K562 (cell line): ENCODE data around the gene RABGAP1L. TPM values are rescaled to one million over a fixed set of nuclear protein-coding genes. Genes with fewer than 3 reads are reported as not detected.

Experiments used
- ATAC-seq: fragments of 200-7000 bp; cut with Tn5 transposase; 3 replicates; pipeline ENCODE4 v1.9.1; 2020; ENCODE audit warnings: moderate library complexity
- Bru-seq: library from RNA; stranded (reverse); fragments of 400-500 nt; gene quantifications from one replicate; lab custom pipeline; 2021; lab: Mats Ljungman, UMichigan
- BruChase-seq, 2 experiments: library from RNA; stranded (reverse); fragments of 400-500 nt; gene quantifications; one replicate each; lab custom pipeline; 2021; lab: Mats Ljungman, UMichigan
- BruUV-seq: library from RNA; stranded (reverse); fragments of 400-500 nt; replicated peaks from 2 replicates; lab custom pipeline; 2021; lab: Mats Ljungman, UMichigan
- CTCF ChIA-PET: fragments of 300-600 bp; formaldehyde crosslinking; extraction: SDS; loops from one replicate; lab custom pipeline; 2021; ENCODE audit warnings: low intra/inter-chr PET ratio; lab: Yijun Ruan, JAX
- POLR2A ChIA-PET: fragments of 300-600, 350-650 bp; sonication (Branson Sonifier 250); formaldehyde crosslinking; extraction: SDS; loops from one replicate; lab custom pipeline; 2021; ENCODE audit warnings: antibody characterized with exemption, inconsistent platforms; lab: Yijun Ruan, JAX
- DNase-seq, 4 experiments: peaks; one replicate each; pipeline versions ENCODE4 v3.0.0 to v3.0.0-alpha.2; 2011 to 2018; ENCODE audit warnings: low spot score in 3 of 4, mixed read lengths in 3 of 4; ENCODE audit errors: extremely low read depth in 1 of 4
- FAIRE-seq: peaks from 2 replicates; lab custom pipeline; 2011; peaks lifted over from hg19 to GRCh38; lab: Jason Lieb, UNC
- H2AFZ ChIP-seq: 2 replicates; pipeline ENCODE4 v1.6.0; 2011; ENCODE audit warnings: low read depth, low read length, control low read depth, inconsistent platforms
- H3K27ac ChIP-seq: fragments of 200-600 bp; 3 replicates; pipeline ENCODE4 v1.8.0; 2011; ENCODE audit warnings: low read depth, mild to moderate bottlenecking, control low read depth, inconsistent platforms, low read length, moderate library complexity, mixed read lengths; ENCODE audit errors: extremely low read depth
- H3K27me3 ChIP-seq, 2 experiments: fragments of 300-600 bp in 1 of 2; 2 replicates in 1 of 2; 3 replicates in 1 of 2; pipeline versions ENCODE4 v1.6.0 to v1.8.0; 2011; ENCODE audit warnings: inconsistent platforms in 2 of 2, low read length in 2 of 2, mild to moderate bottlenecking in 1 of 2, mixed read lengths in 1 of 2, moderate library complexity in 1 of 2; ENCODE audit not compliant: control insufficient read depth in 2 of 2, insufficient read depth in 2 of 2
- H3K36me3 ChIP-seq: fragments of 300-600 bp; 3 replicates; pipeline ENCODE4 v1.8.0; 2011; ENCODE audit warnings: mild to moderate bottlenecking, low read length, inconsistent platforms; ENCODE audit not compliant: control insufficient read depth, insufficient read depth
- H3K4me1 ChIP-seq, 2 experiments: fragments of 200-600 bp in 1 of 2; replicated peaks in 1 of 2; 2 replicates in 1 of 2; 3 replicates in 1 of 2; pipeline versions ENCODE4 v1.5.1 to v1.8.0; 2011; ENCODE audit warnings: inconsistent platforms in 2 of 2, low read length in 2 of 2, mild to moderate bottlenecking in 1 of 2, mixed read lengths in 1 of 2, moderate library complexity in 1 of 2; ENCODE audit not compliant: control insufficient read depth in 2 of 2, insufficient read depth in 2 of 2
- H3K4me2 ChIP-seq: 2 replicates; pipeline ENCODE4 v1.6.1; 2011; ENCODE audit warnings: low read length, control low read depth, inconsistent platforms, mixed read lengths; ENCODE audit not compliant: insufficient read depth
- H3K4me3 ChIP-seq: fragments of 200-600 bp; sonication (generic), shearing (Covaris generic); 2 replicates; pipeline ENCODE4 v1.5.1; 2016; ENCODE audit warnings: control low read depth, inconsistent platforms
- H3K79me2 ChIP-seq: fragments of 200-600 bp; 3 replicates; pipeline ENCODE4 v1.8.0; 2011; ENCODE audit warnings: low read length, inconsistent platforms; ENCODE audit not compliant: control insufficient read depth, insufficient read depth
- H3K9ac ChIP-seq, 2 experiments: 2 replicates each; pipeline versions ENCODE4 v1.6.0 to v1.6.1; 2011; ENCODE audit warnings: low read depth in 2 of 2, low read length in 2 of 2, control low read depth in 1 of 2, inconsistent platforms in 1 of 2, mild to moderate bottlenecking in 1 of 2, mixed read lengths in 1 of 2; ENCODE audit not compliant: insufficient read depth in 1 of 2
- H3K9me1 ChIP-seq: one replicate; pipeline ENCODE4 v1.6.0; 2011; ENCODE audit warnings: inconsistent platforms, mild to moderate bottlenecking, low read length, moderate library complexity; ENCODE audit not compliant: control insufficient read depth, insufficient read depth
- H3K9me3 ChIP-seq: replicated peaks from 2 replicates; pipeline ENCODE4 v1.5.1; 2011; ENCODE audit warnings: low read depth, low read length, inconsistent platforms; ENCODE audit not compliant: control insufficient read depth, insufficient read depth
- H4K20me1 ChIP-seq: replicated peaks from 2 replicates; pipeline ENCODE4 v1.6.1; 2011; ENCODE audit warnings: low read length, inconsistent platforms, mixed read lengths; ENCODE audit not compliant: control insufficient read depth, insufficient read depth
- ZNF12 ChIP-seq: sonication (generic); formaldehyde crosslinking; IDR thresholded peaks from 2 replicates; pipeline ENCODE4 v1.4.0; 2020; ENCODE audit warnings: mild to moderate bottlenecking, missing genetic modification reagents
- WGBS: fragments of 100-300 bp; shearing (Covaris generic); methylation state at CpG from one replicate; pipeline ENCODE4 v1.1.6; 2016; ENCODE audit warnings: low coverage, mixed read lengths; ENCODE audit not compliant: insufficient coverage; ENCODE audit errors: missing lambda C conversion rate; 5-methylcytosine and 5-hydroxymethylcytosine counted together
- in situ Hi-C: fragments of 300-500 bp; cut with MboI; formaldehyde crosslinking; loops from 4 replicates; pipeline ENCODE4 v1.15.0; 2018; ENCODE audit warnings: inconsistent platforms, mixed read lengths
- intact Hi-C: fragments of 100-400 bp; cut with micrococcal nuclease; formaldehyde crosslinking; loops from 2 replicates; pipeline ENCODE4 v1.14.2; 2022
- long read RNA-seq, 3 experiments: library from polyadenylated mRNA in 2 of 3; library from RNA in 1 of 3; unstranded in 2 of 3; stranded (forward) in 1 of 3; transcript quantifications; one replicate each; pipeline ENCODE4 v2.0.0, GENCODE V29; 2019 to 2022
- polyA minus RNA-seq, 3 experiments: library from RNA; depleted of rRNA, polyadenylated mRNA; stranded (reverse); fragments of >200 nt; gene quantifications; 2 replicates each; pipeline ENCODE4 v1.2.3, GENCODE V29; 2011
- polyA plus RNA-seq, 8 experiments: library from polyadenylated mRNA; depleted of rRNA in 4 of 8; stranded (reverse) in 5 of 8; unstranded in 3 of 8; fragments of >200 nt; fragmentation: Nextera tagmentation in 2 of 8; fragmentation: Illumina TruSeq in 1 of 8; extraction: Ambion mirVana in 2 of 8; extraction: Trizol in 1 of 8; gene quantifications; 2 replicates each; pipeline versions ENCODE4 v1.2.1 to v1.2.3, GENCODE V29; 2011 to 2014; ENCODE audit warnings: inconsistent platforms in 1 of 8, missing spikeins in 1 of 8
- total RNA-seq, 7 experiments: library from RNA; depleted of rRNA in 6 of 7; stranded (reverse); fragments of >200 nt in 6 of 7; fragmentation: Illumina TruSeq in 2 of 7; extraction: Trizol in 2 of 7; gene quantifications; 2 replicates each; pipeline versions ENCODE4 v1.2.1 to v1.2.3, GENCODE V29; 2011 to 2021; ENCODE audit warnings: low replicate concordance in 1 of 7
- TF ChIP-seq, protein P1 (sequence below): fragments of 250-450 bp; sonication (Bioruptor Pico); IDR thresholded peaks from 2 replicates; pipeline ENCODE4 v1.4.0; 2020
- TF ChIP-seq, protein P2 (sequence below): fragments of 450-650 bp; formaldehyde crosslinking; IDR thresholded peaks from 2 replicates; pipeline ENCODE4 v1.4.0; 2020; ENCODE audit warnings: mild to moderate bottlenecking, mixed read lengths
- TF ChIP-seq, protein P3 (sequence below), 2 experiments: fragments of 450-650 bp; IDR thresholded peaks; 2 replicates each; pipeline ENCODE4 v1.6.1; 2018; ENCODE audit warnings: mild to moderate bottlenecking in 2 of 2, low read depth in 1 of 2; ENCODE audit not compliant: partially characterized antibody in 2 of 2

The RABGAP1L gene
- total RNA-seq (2011; cell fraction: chromatin; rRNA removed; ENCODE audit: low replicate concordance): 89.1 and 291 TPM in 2 replicates
- 36.2 and 52.6 TPM in 2 replicates for total RNA-seq (2011; cell fraction: nucleolus; rRNA removed)
- total RNA-seq (2011; cell fraction: nucleoplasm; rRNA removed): 84.4 and 92.0 TPM in 2 replicates
- total RNA-seq (2014; rRNA removed) (26.5 and 27.8 TPM in 2 replicates), total RNA-seq (2014; rRNA removed; fragmentation: Illumina TruSeq; extraction: Trizol) (44.9 and 49.7 TPM in 2 replicates), total RNA-seq (2015; rRNA removed; fragmentation: Illumina TruSeq; extraction: Trizol) (39.1 and 40.9 TPM in 2 replicates), total RNA-seq (2021) (29.9 and 32.2 TPM in 2 replicates), polyA plus RNA-seq (2011; rRNA removed) (23.8 and 26.7 TPM in 2 replicates), polyA plus RNA-seq (2014; fragmentation: Illumina TruSeq; extraction: Trizol) (21.6 and 25.6 TPM in 2 replicates), polyA plus RNA-seq (2014; fragmentation: Nextera tagmentation; extraction: Ambion mirVana) (10 to 100 TPM; 16.5 to 19.0 TPM), polyA plus RNA-seq (2014; rRNA removed) (18.7 and 24.1 TPM in 2 replicates), polyA minus RNA-seq (2011; rRNA and poly(A)+ RNA removed) (106 and 144 TPM in 2 replicates), Bru-seq, nascent RNA (percentile 75 among the genes with signal in this experiment), BruChase-seq, experiment 1, labeled RNA remaining after a 2-hour chase (percentile 78 among the genes with signal in this experiment), BruChase-seq, experiment 2, labeled RNA remaining after a 6-hour chase (percentile 72 among the genes with signal in this experiment)
- 9.7 and 12.2 TPM in 2 replicates for polyA plus RNA-seq (2011; cell fraction: cytosol; rRNA removed)
- polyA plus RNA-seq (2011; cell fraction: nucleus; rRNA removed): 22.1 and 29.9 TPM in 2 replicates
- polyA plus RNA-seq (2012): 20.8 and 24.8 TPM in 2 replicates
- 15.3 and 20.0 TPM in 2 replicates for polyA minus RNA-seq (2011; cell fraction: cytosol; rRNA and poly(A)+ RNA removed)
- polyA minus RNA-seq (2011; cell fraction: nucleus; rRNA and poly(A)+ RNA removed): 85.5 and 157 TPM in 2 replicates
- long read RNA-seq, experiment 1, full-length matches to known transcripts: 3 of 39 reads
- long read RNA-seq, experiment 1, partial matches to known transcripts: 3 of 39 reads
- long read RNA-seq, experiment 1, other reads (novel, unspliced or antisense): 33 of 39 reads
- long read RNA-seq, experiment 2, partial matches to known transcripts: 4 of 12 reads
- long read RNA-seq, experiment 2, other reads (novel, unspliced or antisense): 8 of 12 reads
- long read RNA-seq, experiment 3, full-length matches to known transcripts: 2 of 12 reads
- long read RNA-seq, experiment 3, partial matches to known transcripts: 3 of 12 reads
- long read RNA-seq, experiment 3, other reads (novel, unspliced or antisense): 7 of 12 reads

DNA sequence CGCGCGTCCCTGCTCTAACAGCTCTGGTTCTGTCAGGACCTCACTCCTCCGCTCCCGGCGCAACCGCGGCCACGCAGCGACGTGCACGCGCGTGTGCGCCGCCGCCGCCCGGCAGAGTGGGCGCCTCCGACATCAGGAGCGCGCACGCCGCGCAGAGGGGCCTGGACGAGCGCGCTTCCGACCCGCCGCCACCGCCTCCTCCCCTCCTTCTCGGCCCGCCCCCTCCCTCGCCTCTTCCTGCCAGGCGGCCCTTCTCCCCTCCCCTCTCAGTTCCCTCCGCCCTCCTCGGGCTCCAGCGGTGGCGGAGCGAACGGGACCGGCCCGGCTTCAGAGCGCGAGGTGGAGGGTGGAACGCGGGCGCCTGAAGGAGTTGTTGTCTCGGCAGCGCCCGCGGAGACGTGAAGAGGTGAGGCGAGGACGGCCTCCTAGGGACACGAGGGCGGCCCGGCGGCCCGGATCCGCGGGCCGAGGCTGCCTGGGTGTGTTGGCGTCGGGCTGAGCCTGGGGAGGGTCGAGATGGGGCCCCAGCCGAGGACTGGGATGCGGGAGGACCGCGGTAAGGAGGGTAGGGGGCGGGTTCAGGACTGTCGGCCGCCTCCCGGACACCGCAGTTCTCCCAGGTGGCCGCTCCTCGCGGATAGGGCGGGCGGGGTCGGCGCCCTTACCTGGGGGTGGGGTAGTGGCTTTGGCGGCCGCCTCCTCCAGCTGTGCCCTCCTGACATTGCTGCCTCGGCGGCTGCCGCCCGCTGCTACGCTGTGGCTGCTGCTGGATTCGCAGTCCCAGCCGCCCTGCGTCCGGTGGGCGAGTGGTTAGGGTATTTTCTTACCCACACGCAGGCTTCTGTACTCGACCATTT, at the start of gene RABGAP1L:
TSS of gene RABGAP1L (plus strand) at position 269 of the 857 bp plus-strand sequence.
- in situ Hi-C loops: no loop called here
- CTCF ChIA-PET: no interaction called here
- Histone ChIP-seq H2AFZ (peak within 1 kb of the TSS; percentile 99), H3K27ac (peak within 1 kb of the TSS; percentile 92), H3K9me3 (no peaks in the 10 kb centered on the region), H3K79me2 (peaks cover 48% of the 10 kb centered on the region), H3K4me3 (peak within 1 kb of the TSS; percentile 78), H3K4me1 (peaks cover 26 to 50% of the 10 kb centered on the region in 2 experiments), H3K4me2 (peak within 1 kb of the TSS; percentile 95), H3K27me3 (no peaks in the 10 kb centered on the region), H3K9ac (peak within 1 kb of the TSS; percentile 81 to 97), H4K20me1 (no peaks in the 10 kb centered on the region; the same call in 1 of the 2 replicates), H3K9me1 (no peaks in the 10 kb centered on the region), H3K36me3 (0 out of 3 replicates have a peak, but pooled peaks cover 2% of the 10 kb centered on the region)
- DNase-seq (peak; percentile 97 to 99 (median 98)), FAIRE-seq (peak; percentile 74), ATAC-seq (peak; percentile 91)
- intact Hi-C loops: loop anchor here (1.0 to 5.0 kb wide), 6 partner anchors 17 to 291 kb away; partner anchors contain the start of genes RC3H1 and ZBTB37
- POLR2A ChIA-PET: interaction anchor here (0.6 to 2.4 kb wide), 11 partner anchors 9 to 1624 kb away, joined by 3 to 8 read pairs (median 4); no protein-coding TSS in a partner anchor
- BruUV-seq: no TSS peak
- under 1% methylated on average over 87 of the region's 98 CpGs for WGBS
- TF ChIP-seq, protein P1, sequence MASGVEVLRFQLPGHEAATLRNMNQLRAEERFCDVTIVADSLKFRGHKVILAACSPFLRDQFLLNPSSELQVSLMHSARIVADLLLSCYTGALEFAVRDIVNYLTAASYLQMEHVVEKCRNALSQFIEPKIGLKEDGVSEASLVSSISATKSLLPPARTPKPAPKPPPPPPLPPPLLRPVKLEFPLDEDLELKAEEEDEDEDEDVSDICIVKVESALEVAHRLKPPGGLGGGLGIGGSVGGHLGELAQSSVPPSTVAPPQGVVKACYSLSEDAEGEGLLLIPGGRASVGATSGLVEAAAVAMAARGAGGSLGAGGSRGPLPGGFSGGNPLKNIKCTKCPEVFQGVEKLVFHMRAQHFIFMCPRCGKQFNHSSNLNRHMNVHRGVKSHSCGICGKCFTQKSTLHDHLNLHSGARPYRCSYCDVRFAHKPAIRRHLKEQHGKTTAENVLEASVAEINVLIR (CRISPR knock-in tag): no peak
- TF ChIP-seq ZNF12: peak; percentile 4; the same call in 1 of the 2 replicates
- TF ChIP-seq, protein P2, sequence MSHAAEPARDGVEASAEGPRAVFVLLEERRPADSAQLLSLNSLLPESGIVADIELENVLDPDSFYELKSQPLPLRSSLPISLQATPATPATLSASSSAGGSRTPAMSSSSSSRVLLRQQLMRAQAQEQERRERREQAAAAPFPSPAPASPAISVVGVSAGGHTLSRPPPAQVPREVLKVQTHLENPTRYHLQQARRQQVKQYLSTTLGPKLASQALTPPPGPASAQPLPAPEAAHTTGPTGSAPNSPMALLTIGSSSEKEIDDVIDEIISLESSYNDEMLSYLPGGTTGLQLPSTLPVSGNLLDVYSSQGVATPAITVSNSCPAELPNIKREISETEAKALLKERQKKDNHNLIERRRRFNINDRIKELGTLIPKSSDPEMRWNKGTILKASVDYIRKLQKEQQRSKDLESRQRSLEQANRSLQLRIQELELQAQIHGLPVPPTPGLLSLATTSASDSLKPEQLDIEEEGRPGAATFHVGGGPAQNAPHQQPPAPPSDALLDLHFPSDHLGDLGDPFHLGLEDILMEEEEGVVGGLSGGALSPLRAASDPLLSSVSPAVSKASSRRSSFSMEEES (CRISPR knock-in tag): no peak
- TF ChIP-seq, protein P3, sequence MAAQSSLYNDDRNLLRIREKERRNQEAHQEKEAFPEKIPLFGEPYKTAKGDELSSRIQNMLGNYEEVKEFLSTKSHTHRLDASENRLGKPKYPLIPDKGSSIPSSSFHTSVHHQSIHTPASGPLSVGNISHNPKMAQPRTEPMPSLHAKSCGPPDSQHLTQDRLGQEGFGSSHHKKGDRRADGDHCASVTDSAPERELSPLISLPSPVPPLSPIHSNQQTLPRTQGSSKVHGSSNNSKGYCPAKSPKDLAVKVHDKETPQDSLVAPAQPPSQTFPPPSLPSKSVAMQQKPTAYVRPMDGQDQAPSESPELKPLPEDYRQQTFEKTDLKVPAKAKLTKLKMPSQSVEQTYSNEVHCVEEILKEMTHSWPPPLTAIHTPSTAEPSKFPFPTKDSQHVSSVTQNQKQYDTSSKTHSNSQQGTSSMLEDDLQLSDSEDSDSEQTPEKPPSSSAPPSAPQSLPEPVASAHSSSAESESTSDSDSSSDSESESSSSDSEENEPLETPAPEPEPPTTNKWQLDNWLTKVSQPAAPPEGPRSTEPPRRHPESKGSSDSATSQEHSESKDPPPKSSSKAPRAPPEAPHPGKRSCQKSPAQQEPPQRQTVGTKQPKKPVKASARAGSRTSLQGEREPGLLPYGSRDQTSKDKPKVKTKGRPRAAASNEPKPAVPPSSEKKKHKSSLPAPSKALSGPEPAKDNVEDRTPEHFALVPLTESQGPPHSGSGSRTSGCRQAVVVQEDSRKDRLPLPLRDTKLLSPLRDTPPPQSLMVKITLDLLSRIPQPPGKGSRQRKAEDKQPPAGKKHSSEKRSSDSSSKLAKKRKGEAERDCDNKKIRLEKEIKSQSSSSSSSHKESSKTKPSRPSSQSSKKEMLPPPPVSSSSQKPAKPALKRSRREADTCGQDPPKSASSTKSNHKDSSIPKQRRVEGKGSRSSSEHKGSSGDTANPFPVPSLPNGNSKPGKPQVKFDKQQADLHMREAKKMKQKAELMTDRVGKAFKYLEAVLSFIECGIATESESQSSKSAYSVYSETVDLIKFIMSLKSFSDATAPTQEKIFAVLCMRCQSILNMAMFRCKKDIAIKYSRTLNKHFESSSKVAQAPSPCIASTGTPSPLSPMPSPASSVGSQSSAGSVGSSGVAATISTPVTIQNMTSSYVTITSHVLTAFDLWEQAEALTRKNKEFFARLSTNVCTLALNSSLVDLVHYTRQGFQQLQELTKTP (IDR thresholded peaks at IDR 0.05; ENCODE audit: low read depth in 1 of 2, partially characterized antibody in 2 of 2): no peak
